T-helper 2 cell treated with Interferon-gamma antibody and Interleukin-4, amounts not matched to agents 100 ng/mL and 5 ng/mL, for 36 hours (primary cell): ENCODE results near the gene POLN. TPM values are rescaled to one million over a fixed set of nuclear protein-coding genes. Genes with fewer than 3 reads are reported as not detected.
"Not testable (repeated sequence)": the region's sequence is repeated elsewhere in the genome, so short reads cannot be mapped to it uniquely, and the experiment has no call there.

Experiments used
- intact Hi-C: fragments of 100-400 bp; cut with micrococcal nuclease; formaldehyde crosslinking; loops from one replicate; pipeline ENCODE4 v1.15.1; 2023
- total RNA-seq: library from RNA; stranded (reverse); gene quantifications from 2 replicates; pipeline ENCODE4 v1.2.3, GENCODE V29; 2022

POLN gene
- total RNA-seq, 1 donor from 2014 or later = 4.0 TPM

DNA sequence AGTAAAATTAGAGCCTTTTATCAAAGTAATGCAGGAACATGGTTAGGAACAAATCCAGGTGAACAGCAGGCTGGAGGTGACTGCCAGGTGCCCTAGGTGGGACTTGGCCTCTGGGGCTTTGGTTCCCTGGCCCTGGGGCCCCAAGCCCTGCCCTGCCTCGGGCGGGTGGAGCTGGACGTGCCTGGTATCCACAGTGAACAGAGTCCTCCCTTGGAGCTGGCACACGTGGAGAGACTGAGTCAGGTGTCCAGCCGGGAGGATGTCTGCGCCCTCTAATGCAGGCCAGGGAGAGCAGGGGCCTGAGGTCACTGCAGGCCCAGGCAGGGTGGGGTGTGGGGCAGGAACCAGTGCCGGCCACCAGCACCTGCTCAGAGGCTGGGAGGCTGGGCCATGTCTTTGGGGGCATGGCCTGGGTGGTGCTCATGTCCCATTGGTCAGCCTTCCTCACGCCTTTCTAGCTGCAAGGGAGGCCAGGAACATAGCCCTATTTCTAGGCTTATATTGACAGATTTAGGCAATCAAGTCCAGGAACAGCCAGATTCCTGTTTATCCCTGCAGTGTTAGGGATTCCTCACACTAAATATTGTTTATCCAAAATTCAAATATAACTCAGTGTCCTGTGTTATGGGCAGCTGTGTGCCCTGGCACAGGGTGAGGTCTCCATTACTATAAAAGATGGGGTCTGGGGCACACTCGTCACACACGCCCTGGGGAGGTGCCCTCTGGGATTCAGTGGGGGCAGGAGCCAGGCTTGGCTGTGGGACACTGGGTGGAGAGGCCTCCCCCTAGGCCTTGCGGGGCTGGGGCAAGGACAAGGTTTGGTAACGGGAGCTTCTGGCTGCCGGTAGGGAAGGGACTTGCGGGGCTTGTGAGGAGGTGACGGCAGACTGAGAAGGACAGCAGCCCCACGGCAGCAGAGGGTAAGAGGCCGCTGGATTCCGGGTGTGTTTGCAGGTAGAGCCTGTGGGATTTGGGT is 197.1 kb downstream of the POLN start:
- intact Hi-C loops = loop anchor here (10.0 kb wide), 1 partner anchor 130 kb away; no protein-coding TSS in a partner anchor

DNA sequence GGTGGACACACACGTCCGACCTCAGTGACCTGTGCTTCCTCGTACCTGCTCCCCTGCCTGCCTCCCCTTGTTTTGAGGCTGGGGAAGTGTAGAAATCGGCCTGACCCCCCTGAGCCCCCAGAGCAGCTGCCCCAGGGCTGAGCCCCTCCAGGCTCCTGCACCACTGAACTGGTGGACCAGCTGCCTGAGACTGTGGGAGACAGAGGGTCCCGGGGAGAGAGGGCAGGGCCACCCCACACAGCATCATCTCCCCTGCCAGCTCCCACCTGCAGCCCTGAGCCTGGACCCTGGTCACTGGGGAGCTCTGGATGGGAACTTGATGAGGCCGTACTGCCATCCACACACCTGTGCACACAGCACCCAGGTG is 197.8 kb downstream of the POLN start:
- intact Hi-C loops = loop anchor here (10.0 kb wide), 1 partner anchor 131 kb away; no protein-coding TSS in a partner anchor

DNA sequence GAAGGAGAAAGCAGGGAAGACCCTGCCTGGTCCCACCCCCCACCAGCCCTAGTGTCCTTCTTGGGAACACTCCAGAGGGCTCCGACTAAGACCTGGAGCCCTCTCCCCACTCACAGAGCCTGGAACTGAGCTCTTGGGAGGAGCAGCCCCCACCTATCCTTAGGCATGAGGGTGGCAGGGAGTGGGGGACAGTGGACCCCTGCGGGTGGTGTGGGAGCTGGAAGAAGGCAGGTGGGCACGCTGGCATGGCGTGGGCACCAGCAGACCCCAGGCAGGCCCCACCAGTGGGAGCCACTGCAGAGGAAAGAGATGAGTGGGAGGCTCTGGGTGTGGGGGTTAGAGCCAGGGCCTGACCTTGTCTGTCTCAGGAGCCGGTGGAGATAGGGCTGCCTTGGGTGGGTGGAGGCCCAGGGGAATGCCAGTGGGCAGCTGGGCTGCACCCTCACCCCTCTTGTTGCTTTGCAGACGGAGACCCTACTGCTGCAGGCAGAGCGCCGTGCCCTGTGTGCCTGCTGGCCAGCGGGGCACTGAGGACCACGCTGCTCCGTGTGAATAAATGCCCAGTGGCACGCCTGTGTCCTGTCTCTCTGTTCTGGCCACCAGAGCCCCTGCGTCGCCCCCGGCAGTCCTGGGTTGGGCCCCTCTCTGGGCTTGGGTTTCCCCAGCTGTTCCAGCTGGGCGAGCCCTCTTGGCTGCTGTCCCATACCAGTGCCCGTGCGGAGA is 198.4 kb downstream of the POLN start:
- intact Hi-C loops = loop anchor here (10.0 kb wide), 1 partner anchor 131 kb away; no protein-coding TSS in a partner anchor

DNA sequence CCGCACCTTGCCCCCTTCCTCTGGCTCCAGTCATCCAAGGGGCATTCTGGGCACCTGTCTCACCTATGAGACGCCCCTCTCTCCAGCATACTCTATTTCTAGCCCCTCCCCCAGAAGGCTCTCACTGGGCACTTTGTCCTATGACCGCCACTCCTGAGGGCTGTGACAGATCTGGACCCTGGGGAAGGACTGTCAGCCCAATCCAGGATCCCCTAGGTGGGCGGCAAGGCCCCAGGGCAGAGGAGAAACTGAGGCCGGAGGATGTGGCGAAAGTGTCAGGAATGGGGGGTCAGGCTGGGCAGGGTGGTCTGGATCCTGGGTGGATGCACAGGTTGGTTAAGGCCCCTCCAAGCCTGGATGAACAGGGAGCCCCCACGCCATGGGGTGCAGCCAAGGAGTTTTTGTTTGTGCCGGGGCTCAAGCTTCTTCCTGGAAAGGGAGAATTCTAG is 198.9 kb downstream of the POLN start:
- intact Hi-C loops = loop anchor here (10.0 kb wide), 1 partner anchor 132 kb away; no protein-coding TSS in a partner anchor

DNA sequence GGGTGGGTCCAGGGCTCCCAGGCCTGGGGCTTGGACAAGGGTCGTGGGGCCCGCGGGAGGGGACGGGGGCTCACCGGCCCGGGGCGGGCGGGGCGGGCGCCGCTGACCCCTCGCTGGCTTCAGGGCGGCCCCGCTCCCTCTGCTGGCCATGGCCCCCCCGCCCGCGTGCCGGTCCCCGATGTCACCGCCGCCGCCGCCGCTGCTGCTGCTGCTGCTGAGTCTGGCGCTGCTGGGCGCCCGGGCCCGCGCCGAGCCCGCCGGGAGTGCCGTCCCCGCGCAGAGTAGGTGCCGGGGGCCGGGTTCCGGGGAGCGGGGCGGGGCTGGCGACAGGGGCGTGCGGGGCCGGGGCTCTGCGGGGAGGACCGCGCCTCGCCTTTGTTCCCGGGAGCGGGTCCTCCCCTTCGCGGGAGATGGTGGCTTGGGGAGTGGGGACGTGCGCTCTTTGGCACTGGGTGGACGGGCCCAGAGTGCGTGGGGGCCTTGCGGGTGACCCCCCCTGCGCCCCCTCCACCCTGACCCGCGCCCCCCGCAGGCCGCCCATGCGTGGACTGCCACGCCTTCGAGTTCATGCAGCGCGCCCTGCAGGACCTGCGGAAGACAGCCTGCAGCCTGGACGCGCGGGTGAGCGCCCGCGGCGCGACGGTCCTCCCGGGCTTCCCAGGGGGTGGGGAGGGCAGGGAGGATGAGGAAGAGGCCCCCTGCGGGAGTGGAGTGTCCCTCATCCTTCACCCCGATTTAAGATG is 199.5 kb downstream of the POLN start:
- intact Hi-C loops = loop anchor here (10.0 kb wide), 1 partner anchor 132 kb away; no protein-coding TSS in a partner anchor

DNA sequence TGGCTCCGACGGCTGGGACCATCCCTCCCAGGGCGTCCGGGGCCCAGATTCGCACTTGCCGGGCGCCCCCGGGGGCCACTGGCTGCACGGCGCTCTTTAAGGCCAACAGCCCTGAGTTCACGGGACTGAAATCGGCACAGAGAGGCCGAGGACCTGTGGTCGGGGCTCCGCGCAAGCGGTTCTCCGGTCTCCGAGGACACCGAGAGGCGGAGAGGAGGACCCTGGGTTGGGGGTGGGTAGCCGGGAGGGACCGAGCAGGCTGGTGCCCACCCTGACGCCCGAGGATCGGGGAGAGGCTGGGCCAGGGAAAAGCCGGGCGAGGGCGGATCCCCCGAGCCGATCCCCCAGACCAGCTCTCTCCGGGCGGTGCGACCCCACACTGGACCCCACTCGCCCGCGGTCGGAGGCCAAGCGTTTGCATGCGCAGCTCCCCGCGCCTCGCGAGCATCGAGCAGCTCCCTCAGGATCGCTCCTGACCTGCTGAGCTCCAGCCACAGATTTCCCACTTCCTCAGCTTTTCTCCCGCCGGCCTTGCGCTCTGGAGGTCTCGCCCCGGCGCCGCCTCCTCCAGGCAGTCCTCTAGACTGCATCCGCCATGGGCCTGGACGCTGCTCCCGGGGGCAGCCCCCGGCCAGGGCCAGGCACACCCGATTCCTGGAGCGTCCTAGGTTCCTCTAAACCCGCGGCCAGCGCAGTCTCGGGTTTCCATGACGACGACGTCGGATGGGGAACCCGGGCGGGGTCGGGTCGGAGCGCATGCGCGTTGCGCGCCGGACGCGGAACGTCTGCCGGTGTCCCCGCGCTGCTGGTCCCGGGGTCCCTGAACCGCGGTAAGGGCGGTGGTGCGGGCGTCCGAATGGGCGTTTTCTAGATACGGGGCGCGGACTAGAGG is 200.4 kb downstream of the POLN start:
- intact Hi-C loops = loop anchor here (1.0 to 10.0 kb wide), 2 partner anchors 32 to 133 kb away; no protein-coding TSS in a partner anchor

DNA sequence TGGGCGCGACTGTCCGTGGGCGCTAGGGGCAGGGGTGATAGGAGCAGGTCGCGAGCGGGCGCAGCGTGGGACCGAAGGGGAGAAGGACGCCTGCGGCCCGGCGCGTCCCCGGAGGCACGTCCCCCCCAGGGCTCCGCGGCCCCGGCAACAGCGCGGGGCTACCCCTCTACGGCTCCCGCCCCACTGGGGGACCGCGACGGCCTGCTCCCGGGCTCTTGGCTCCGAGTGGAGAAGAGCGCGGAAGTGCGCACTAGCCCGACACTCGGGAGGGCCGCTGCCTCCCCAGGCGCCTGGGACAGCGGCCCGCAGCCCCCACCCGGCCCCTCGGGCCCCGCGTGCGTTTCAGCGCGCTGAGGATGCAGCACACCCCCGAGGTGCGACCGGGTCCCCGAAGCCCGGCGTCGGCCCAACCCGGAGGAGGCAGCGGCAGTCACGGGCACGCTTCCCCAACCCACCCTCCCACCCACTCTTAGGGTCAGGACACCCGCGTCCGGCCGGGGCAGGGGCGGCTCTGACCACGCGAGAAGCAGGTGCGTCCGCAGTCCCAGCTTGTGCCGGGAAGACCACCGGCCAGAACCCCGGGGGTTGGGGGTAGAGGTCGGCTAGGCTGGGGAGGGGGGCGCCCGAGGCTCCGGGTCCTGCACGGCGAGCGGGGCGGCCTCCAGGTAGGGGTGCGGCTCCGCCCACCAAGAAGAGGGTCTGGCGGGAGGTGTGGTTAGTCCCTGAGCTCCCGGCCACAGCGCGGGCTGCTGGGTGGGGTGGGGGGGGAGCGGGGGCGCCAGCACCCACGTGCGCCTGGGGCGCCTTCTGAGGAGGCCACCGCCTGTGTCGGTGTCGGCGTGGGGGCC is 201.3 kb downstream of the POLN start:
- intact Hi-C loops = loop anchor here (1.0 to 10.0 kb wide), 2 partner anchors 31 to 134 kb away; no protein-coding TSS in a partner anchor

DNA sequence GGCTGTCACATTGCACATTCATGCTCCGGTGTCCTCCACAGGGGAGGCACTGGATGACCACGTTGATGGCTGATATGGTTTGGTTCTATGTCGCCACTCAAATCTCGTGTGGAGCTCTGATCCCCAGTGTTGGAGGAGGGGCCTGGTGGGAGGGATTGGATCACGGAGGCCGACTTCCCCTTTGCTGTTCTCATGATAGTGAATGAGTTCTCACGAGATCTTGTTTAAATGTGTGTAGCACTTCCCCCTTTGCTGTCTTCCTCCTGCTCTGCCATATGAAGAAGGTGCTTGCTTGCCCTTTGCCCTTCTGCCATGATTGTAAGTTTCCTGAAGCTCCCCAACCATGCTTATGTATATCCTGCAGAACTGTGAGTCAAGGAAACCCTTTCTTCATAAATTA is 205.1 kb downstream of the POLN start:
- intact Hi-C loops = no loop called here

DNA sequence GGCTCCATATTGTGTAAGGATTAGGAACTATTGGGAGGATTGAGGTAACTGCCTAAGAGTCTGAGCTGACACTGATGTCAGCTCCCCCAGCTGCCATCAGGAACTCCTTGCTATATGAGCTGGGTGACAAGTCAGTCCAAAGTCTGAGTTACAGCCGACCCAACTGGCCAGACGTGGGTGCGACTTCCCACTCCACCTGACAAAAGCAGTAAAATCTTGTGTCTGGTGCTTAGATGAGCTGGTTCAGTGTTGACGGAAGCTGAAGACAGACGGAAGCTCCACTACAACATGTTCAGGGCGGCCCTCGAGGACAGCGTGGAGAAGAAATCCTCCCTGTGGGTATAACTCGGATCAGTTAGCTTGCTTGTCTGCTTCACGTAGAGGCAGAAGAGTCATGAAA is 205.6 kb downstream of the POLN start:
- intact Hi-C loops = no loop called here

DNA sequence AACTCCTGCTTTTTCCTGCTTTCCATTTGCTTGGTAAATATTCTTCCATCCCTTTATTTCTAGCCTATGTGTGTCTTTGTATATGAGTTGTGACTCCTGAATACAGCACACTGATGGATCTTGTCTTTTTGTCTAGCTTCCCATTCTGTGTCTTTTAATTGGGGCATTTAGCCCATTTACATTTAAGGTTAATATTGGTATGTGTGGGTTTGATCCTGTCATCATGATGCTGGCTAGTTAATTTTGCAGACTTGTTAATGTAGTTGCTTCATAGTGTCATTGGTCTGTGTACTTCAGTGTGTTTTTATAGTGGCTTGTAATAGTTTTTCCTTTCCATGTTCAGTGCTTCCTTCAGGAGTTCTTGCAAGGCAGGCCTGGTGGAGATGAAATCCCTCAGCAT is 210.8 kb downstream of the POLN start:
- intact Hi-C loops = not testable (repeated sequence)

DNA sequence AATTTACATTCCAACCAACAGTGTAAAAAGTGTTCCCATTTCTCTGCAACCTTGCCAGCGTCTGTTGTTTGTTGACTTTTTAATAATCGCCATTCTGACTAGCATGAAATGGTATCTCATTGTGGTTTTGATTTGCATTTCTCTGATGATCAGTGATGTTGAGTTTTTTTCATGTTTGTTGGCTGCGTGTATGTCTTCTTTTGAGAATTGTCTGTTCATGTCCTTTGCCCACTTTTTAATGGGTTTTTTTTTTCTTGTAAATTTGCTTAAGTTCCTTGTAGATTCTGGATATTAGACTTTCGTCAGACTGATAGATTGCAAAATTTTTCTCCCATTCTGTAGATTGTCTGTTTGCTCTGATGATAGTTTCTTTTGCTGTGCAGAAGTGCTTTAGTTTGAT is 214.8 kb downstream of the POLN start:
- intact Hi-C loops = not testable (repeated sequence)

DNA sequence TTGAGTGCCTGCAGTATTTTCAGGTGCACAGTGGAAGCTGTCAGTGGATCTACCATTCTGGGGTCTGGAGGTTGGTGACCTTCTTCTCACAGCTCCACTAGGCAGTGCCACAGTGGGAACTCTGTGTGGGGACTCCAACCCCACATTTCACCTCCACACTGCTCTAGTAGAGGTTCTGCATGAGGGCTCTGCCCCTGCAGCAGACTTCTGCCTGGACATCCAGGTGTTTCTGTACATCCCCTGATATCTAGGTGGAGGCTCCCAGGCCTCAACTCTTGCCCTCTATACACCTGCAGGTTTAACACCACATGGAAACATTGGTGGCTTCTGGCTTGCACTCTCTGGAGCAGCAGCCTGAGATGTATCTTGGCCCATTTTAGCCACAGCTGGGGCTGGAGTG is 216.1 kb downstream of the POLN start:
- intact Hi-C loops = no loop called here

DNA sequence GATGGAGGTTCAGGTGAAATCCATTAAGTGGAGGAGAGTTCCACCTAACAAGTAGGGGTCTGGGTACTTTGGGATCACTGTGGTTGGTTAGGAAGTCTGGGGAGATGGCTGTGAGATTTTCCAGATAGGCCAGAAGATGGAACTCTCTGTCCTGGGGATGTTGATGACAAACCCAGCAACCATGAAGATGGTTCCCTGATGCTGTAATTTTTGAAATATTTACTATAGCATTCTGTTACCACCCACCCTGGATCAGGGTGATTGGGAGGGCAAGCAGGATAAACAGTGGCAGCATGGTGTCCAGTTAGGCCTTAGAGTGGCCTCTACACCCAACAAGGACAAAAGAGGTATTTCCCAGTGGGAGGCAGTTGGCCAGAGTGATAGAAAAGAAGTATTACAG is 217.2 kb downstream of the POLN start:
- intact Hi-C loops = no loop called here

Other genes starting within 250 kb of the POLN start
- 37.3 and 40.3 TPM in 2 replicates for gene NELFA, start 233.1 kb downstream of the POLN start, total RNA-seq
- 1.8 and 2.0 TPM in 2 replicates for gene NAT8L, start 182.8 kb downstream of the POLN start, total RNA-seq
- gene HAUS3, start within 50 bp of the POLN start, total RNA-seq = 27.5 and 28.0 TPM in 2 replicates
- gene MXD4, start 20.0 kb upstream of the POLN start, total RNA-seq = 13.8 and 15.8 TPM in 2 replicates
- 17.3 and 19.7 TPM in 2 replicates for gene ZFYVE28, start 176.5 kb upstream of the POLN start, total RNA-seq
- gene CFAP99, start 176.8 kb upstream of the POLN start, total RNA-seq = not detected in 2 replicates
- gene RNF4, start 227.0 kb upstream of the POLN start, total RNA-seq = 112 TPM in 2 replicates